Prostate gland (tissue), 2 donors: ENCODE measurements around the gene NKX2-8.

ENCODE experiments used
- POLR2A ChIP-seq: fragments of 450-650 bp; IDR thresholded peaks from one replicate; pipeline ENCODE4 v1.6.1; 2016; ENCODE audit warnings: antibody characterized with exemption, mild to moderate bottlenecking
- POLR2AphosphoS5 ChIP-seq: sonication (generic); formaldehyde crosslinking; IDR thresholded peaks from one replicate; pipeline ENCODE4 v1.6.1; 2017; ENCODE audit warnings: antibody characterized with exemption
- TF ChIP-seq, protein P1 (sequence below), 4 experiments: fragments of 200-600 bp in 2 of 4; fragments of 450-650 bp in 2 of 4; sonication (generic) in 2 of 4; IDR thresholded peaks; 1 replicate in 3 of 4; 2 replicates in 1 of 4; pipeline ENCODE4 v1.5.1; 2016 to 2019; ENCODE audit warnings: antibody characterized with exemption in 4 of 4, mild to moderate bottlenecking in 2 of 4, moderate library complexity in 2 of 4

GRCh38 chr14:36570065-36570464 is 12.3 kb downstream of the NKX2-8 start:
- TF ChIP-seq, protein P1, sequence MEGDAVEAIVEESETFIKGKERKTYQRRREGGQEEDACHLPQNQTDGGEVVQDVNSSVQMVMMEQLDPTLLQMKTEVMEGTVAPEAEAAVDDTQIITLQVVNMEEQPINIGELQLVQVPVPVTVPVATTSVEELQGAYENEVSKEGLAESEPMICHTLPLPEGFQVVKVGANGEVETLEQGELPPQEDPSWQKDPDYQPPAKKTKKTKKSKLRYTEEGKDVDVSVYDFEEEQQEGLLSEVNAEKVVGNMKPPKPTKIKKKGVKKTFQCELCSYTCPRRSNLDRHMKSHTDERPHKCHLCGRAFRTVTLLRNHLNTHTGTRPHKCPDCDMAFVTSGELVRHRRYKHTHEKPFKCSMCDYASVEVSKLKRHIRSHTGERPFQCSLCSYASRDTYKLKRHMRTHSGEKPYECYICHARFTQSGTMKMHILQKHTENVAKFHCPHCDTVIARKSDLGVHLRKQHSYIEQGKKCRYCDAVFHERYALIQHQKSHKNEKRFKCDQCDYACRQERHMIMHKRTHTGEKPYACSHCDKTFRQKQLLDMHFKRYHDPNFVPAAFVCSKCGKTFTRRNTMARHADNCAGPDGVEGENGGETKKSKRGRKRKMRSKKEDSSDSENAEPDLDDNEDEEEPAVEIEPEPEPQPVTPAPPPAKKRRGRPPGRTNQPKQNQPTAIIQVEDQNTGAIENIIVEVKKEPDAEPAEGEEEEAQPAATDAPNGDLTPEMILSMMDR (IDR thresholded peaks at IDR 0.05) = no peak
- no peak for TF ChIP-seq POLR2A
- no peak for TF ChIP-seq POLR2AphosphoS5
